ENCODE data around the gene TTC13. TPM values are rescaled to one million over a fixed set of nuclear protein-coding genes. Genes with fewer than 3 reads are reported as not detected.

The TTC13 gene
- total and polyA plus RNA-seq, 7 donors: 3.0 to 19.7 (median 13.6) TPM

DNA sequence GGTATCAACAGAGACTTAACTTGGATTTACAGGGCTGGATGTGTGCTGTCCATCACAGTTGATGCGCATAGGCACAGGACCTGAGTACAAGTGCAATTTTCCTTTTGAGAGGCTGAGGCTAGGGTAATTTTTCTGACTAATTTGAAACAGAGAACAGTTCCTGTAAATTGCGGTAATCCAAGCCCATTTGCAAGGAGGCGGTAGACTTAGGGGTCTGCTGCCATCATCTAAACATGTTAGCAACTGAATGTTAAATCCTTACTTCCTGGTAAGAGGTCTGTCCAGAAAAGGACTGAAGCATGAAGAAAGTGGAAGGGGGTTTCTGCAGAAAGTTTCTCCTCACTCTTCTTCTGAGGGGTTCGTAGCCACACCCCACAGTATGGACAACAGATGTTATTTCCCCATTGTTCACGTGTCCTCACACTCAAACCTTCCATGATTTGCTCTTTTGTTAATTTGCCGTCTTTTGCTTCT lies 86.6 kb downstream of the TTC13 start:
- TF ChIP-seq EP300 (IDR thresholded peaks at IDR 0.05): no peak
- TF ChIP-seq POLR2AphosphoS5 (IDR thresholded peaks at IDR 0.05): no peak
- no peak for TF ChIP-seq POLR2A (IDR thresholded peaks at IDR 0.05)
- TF ChIP-seq CTCF (IDR thresholded peaks at IDR 0.05): no peak
- intact Hi-C loops (cut with DNase I): no loop called here
- H3K9me3 ChIP-seq: no peaks in the 10 kb centered on the region
- H3K4me3 ChIP-seq: no peak overlapping the region
- DNase-seq: no peak
- H3K27me3 ChIP-seq: no peaks in the 10 kb centered on the region
- no peak overlapping the region for H3K27ac ChIP-seq
- H3K36me3 ChIP-seq: no peaks in the 10 kb centered on the region
- 79 to 81% methylated on average over 6 of the region's 6 CpGs for WGBS, 2 donors
- H3K4me1 ChIP-seq: no peaks in the 10 kb centered on the region

- WGBS, 2 donors: 50 to 57% methylated on average over 2 of the region's 2 CpGs
- intact Hi-C loops (cut with DNase I): no loop called here
- no peak overlapping the region for H3K27ac ChIP-seq
- DNase-seq: no peak
- no peaks in the 10 kb centered on the region for H3K4me1 ChIP-seq
- no peaks in the 10 kb centered on the region for H3K36me3 ChIP-seq
- no peaks in the 10 kb centered on the region for H3K9me3 ChIP-seq
- H3K4me3 ChIP-seq: no peak overlapping the region
- H3K27me3 ChIP-seq: no peaks in the 10 kb centered on the region
- no peak for TF ChIP-seq POLR2A (IDR thresholded peaks at IDR 0.05)
- TF ChIP-seq POLR2AphosphoS5 (IDR thresholded peaks at IDR 0.05): no peak
- TF ChIP-seq CTCF (IDR thresholded peaks at IDR 0.05): no peak
- TF ChIP-seq EP300 (IDR thresholded peaks at IDR 0.05): no peak
These were observed 87.2 kb downstream of the TTC13 start for GRCh38 chr1:230891413-230891812.

GRCh38 chr1:230884646-230885045 lies 94.0 kb downstream of the TTC13 start:
- no peak overlapping the region for H3K27ac ChIP-seq
- no peak for TF ChIP-seq POLR2A (IDR thresholded peaks at IDR 0.05)
- TF ChIP-seq POLR2AphosphoS5 (IDR thresholded peaks at IDR 0.05): no peak
- no peak for TF ChIP-seq CTCF (IDR thresholded peaks at IDR 0.05)
- TF ChIP-seq EP300 (IDR thresholded peaks at IDR 0.05): no peak
- H3K36me3 ChIP-seq: no peaks in the 10 kb centered on the region
- intact Hi-C loops (cut with DNase I): no loop called here
- DNase-seq: no peak
- H3K27me3 ChIP-seq: no peaks in the 10 kb centered on the region
- peaks cover 0 to 8% (median 2%) of the 10 kb centered on the region in 4 donors for H3K4me1 ChIP-seq
- H3K9me3 ChIP-seq: peaks cover 0 to 4% (median 0%) of the 10 kb centered on the region in 4 donors
- H3K4me3 ChIP-seq: no peak overlapping the region
- 86 to 90% methylated on average over 2 of the region's 2 CpGs for WGBS, 2 donors

DNA sequence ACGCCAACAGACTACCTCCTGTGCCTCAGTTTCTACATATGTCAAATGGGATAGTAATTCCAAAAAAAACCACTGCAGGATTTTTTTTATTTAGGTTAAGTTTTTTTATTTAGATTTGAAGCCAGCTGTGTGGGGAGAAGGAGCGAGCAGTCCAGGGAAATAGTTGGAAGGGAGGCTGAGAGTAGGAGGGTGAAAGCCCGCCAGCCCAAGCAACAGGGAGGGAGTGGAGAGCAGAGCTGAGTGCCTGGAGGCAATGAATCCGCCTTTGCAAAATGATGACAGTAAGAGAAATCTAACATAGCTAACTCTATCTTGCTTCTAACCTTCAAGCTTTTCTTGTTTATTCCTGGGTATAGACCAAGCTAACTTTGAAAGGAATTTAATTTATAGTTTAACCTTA lies 94.7 kb downstream of the TTC13 start:
- Histone ChIP-seq H3K4me1 (peaks cover 0 to 10% (median 5%) of the 10 kb centered on the region in 4 donors), H3K36me3 (no peaks in the 10 kb centered on the region), H3K4me3 (no peak overlapping the region), H3K27ac (no peak overlapping the region), H3K27me3 (no peaks in the 10 kb centered on the region), H3K9me3 (peaks cover 0 to 4% (median 0%) of the 10 kb centered on the region in 4 donors)
- WGBS, 2 donors: 79 to 88% methylated on average over 4 of the region's 4 CpGs
- intact Hi-C loops (cut with DNase I): no loop called here
- TF ChIP-seq CTCF (IDR thresholded peaks at IDR 0.05): no peak
- no peak for TF ChIP-seq EP300 (IDR thresholded peaks at IDR 0.05)
- TF ChIP-seq POLR2A (IDR thresholded peaks at IDR 0.05): no peak
- no peak for TF ChIP-seq POLR2AphosphoS5 (IDR thresholded peaks at IDR 0.05)
- no peak for DNase-seq

- Histone ChIP-seq H3K36me3 (no peaks in the 10 kb centered on the region), H3K4me1 (peaks cover 0 to 29% (median 26%) of the 10 kb centered on the region in 4 donors), H3K4me3 (no peak overlapping the region), H3K27me3 (no peaks in the 10 kb centered on the region), H3K9me3 (no peaks in the 10 kb centered on the region), H3K27ac (no peak overlapping the region)
- 35 to 50% methylated on average over 8 of the region's 8 CpGs for WGBS, 2 donors
- DNase-seq: no peak
- intact Hi-C loops (cut with DNase I): no loop called here
- no peak for TF ChIP-seq POLR2AphosphoS5 (IDR thresholded peaks at IDR 0.05)
- TF ChIP-seq POLR2A (IDR thresholded peaks at IDR 0.05): no peak
- TF ChIP-seq EP300 (IDR thresholded peaks at IDR 0.05): no peak
- TF ChIP-seq CTCF (IDR thresholded peaks at IDR 0.05): no peak
These were observed 98.9 kb downstream of the TTC13 start for GRCh38 chr1:230879778-230880177.

Data from sigmoid colon (tissue), 7 donors.